ENCODE data around the gene STAT5A.

DNA sequence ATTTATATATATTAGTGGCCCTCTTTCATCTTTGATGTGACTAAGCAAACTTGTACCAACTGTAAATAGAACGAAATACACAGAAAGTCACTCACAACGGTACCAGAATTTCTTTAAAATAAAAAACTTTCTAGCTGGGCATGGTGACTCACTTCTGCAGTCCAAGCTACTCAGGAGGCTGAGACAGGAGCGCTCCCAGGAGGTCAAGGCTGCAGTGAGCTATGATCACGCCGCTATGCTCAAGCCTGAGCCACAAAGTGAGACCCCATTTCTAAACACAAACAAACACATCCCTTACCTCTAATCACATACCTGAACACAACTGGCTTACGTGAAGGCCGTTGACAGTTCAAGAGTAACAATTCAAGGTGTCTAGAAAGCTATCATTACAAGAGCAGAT, 41.8 kb upstream of the STAT5A start:
- TF ChIP-seq, protein P1, sequence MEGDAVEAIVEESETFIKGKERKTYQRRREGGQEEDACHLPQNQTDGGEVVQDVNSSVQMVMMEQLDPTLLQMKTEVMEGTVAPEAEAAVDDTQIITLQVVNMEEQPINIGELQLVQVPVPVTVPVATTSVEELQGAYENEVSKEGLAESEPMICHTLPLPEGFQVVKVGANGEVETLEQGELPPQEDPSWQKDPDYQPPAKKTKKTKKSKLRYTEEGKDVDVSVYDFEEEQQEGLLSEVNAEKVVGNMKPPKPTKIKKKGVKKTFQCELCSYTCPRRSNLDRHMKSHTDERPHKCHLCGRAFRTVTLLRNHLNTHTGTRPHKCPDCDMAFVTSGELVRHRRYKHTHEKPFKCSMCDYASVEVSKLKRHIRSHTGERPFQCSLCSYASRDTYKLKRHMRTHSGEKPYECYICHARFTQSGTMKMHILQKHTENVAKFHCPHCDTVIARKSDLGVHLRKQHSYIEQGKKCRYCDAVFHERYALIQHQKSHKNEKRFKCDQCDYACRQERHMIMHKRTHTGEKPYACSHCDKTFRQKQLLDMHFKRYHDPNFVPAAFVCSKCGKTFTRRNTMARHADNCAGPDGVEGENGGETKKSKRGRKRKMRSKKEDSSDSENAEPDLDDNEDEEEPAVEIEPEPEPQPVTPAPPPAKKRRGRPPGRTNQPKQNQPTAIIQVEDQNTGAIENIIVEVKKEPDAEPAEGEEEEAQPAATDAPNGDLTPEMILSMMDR (IDR thresholded peaks at IDR 0.05; ENCODE audit: insufficient read depth, low read length), result no peak
- TF ChIP-seq POLR2AphosphoS5 (IDR thresholded peaks at IDR 0.05; ENCODE audit: low read depth), result no peak
- no peak for TF ChIP-seq SPI1 (IDR thresholded peaks at IDR 0.05; ENCODE audit: borderline replicate concordance, low read depth)
- no peak for TF ChIP-seq GABPA (IDR thresholded peaks at IDR 0.05; ENCODE audit: low read depth)
